RWPE2 (cell line): ENCODE measurements around the gene AKIRIN2.
"Not testable (repeated sequence)": the region's sequence is repeated elsewhere in the genome, so short reads cannot be mapped to it uniquely, and the experiment has no call there.

ENCODE experiments used
- ATAC-seq: fragments of 200-7000 bp; cut with Tn5 transposase; 3 replicates; pipeline ENCODE4 v1.9.1; 2021; ENCODE audit warnings: low read depth
- DNase-seq: peaks from one replicate; pipeline ENCODE4 v3.0.0-alpha.2; 2020; ENCODE audit warnings: low spot score
- H3K27ac ChIP-seq: fragments of 450-650 bp; 2 replicates; pipeline ENCODE4 v1.5.1; 2017; ENCODE audit warnings: mild to moderate bottlenecking; ENCODE audit not compliant: poor library complexity, severe bottlenecking
- H3K27me3 ChIP-seq: fragments of 250-450 bp; sonication (Bioruptor Pico); 2 replicates; pipeline ENCODE4 v1.5.1; 2021; ENCODE audit warnings: mild to moderate bottlenecking, moderate library complexity; ENCODE audit not compliant: insufficient read depth, poor library complexity, severe bottlenecking
- H3K36me3 ChIP-seq: fragments of 250-450 bp; sonication (Bioruptor Pico); 2 replicates; pipeline ENCODE4 v1.5.1; 2020; ENCODE audit warnings: low read depth, mild to moderate bottlenecking, moderate library complexity
- H3K4me1 ChIP-seq: fragments of 250-450 bp; sonication (Bioruptor Pico); 2 replicates; pipeline ENCODE4 v1.5.1; 2021; ENCODE audit warnings: mild to moderate bottlenecking, moderate library complexity; ENCODE audit not compliant: insufficient read depth, poor library complexity, severe bottlenecking
- H3K4me3 ChIP-seq: fragments of 250-450 bp; sonication (Bioruptor Pico); 2 replicates; pipeline ENCODE4 v1.5.1; 2021; ENCODE audit warnings: mild to moderate bottlenecking, moderate library complexity; ENCODE audit not compliant: severe bottlenecking
- H3K9me3 ChIP-seq: fragments of 250-450 bp; sonication (Bioruptor Pico); 2 replicates; pipeline ENCODE4 v1.5.1; 2021; ENCODE audit warnings: mild to moderate bottlenecking, moderate library complexity; ENCODE audit not compliant: severe bottlenecking
- CTCF ChIP-seq: fragments of 450-650 bp; IDR thresholded peaks from one replicate; pipeline ENCODE4 v1.5.1; 2017; ENCODE audit warnings: mild to moderate bottlenecking, moderate library complexity; ENCODE audit not compliant: poor library complexity, severe bottlenecking

AKIRIN2 gene

GRCh38 chr6:87718662-87719433 is 16.8 kb upstream of the AKIRIN2 start:
- DNase-seq: no peak
- no peaks in the 10 kb centered on the region for H3K27me3 ChIP-seq
- no peaks in the 10 kb centered on the region for H3K9me3 ChIP-seq
- ATAC-seq: peak; percentile 51
- no peak overlapping the region for H3K4me3 ChIP-seq
- peaks cover 46% of the 10 kb centered on the region for H3K4me1 ChIP-seq
- TF ChIP-seq CTCF: no peak
- H3K36me3 ChIP-seq: no peaks in the 10 kb centered on the region
- H3K27ac ChIP-seq: peak overlapping the region; percentile 36

GRCh38 chr6:87716928-87717614 is 15.0 kb upstream of the AKIRIN2 start:
- ATAC-seq (no peak), DNase-seq (no peak)
- no peaks in the 10 kb centered on the region for H3K36me3 ChIP-seq
- H3K27ac ChIP-seq: no peak overlapping the region
- H3K27me3 ChIP-seq: no peaks in the 10 kb centered on the region
- TF ChIP-seq CTCF: no peak
- no peaks in the 10 kb centered on the region for H3K9me3 ChIP-seq
- H3K4me3 ChIP-seq: no peak overlapping the region
- peaks cover 30% of the 10 kb centered on the region for H3K4me1 ChIP-seq

GRCh38 chr6:87714093-87714842 is 12.2 kb upstream of the AKIRIN2 start:
- peak; percentile 82 for ATAC-seq

GRCh38 chr6:87712713-87713112 is 10.7 kb upstream of the AKIRIN2 start:
- H3K27ac ChIP-seq, H3K4me3 ChIP-seq, ATAC-seq, DNase-seq, H3K9me3 ChIP-seq, H3K36me3 ChIP-seq, H3K27me3 ChIP-seq: not testable (repeated sequence)
- H3K4me1 ChIP-seq: peaks cover 18% of the 10 kb centered on the region

More at GRCh38 chr6:87714093-87714842, 12.2 kb upstream of the AKIRIN2 start:
- H3K27me3 ChIP-seq: no peaks in the 10 kb centered on the region
- peaks cover 26% of the 10 kb centered on the region for H3K4me1 ChIP-seq
- peak overlapping the region; percentile 67 for H3K27ac ChIP-seq
- H3K4me3 ChIP-seq: no peak overlapping the region
- no peaks in the 10 kb centered on the region for H3K36me3 ChIP-seq
- TF ChIP-seq CTCF: no peak
- no peaks in the 10 kb centered on the region for H3K9me3 ChIP-seq
- no peak for DNase-seq

GRCh38 chr6:87710090-87710489 is 8.1 kb upstream of the AKIRIN2 start:
- DNase-seq (no peak), ATAC-seq (no peak)
- no peak overlapping the region for H3K27ac ChIP-seq
- peaks cover 16% of the 10 kb centered on the region for H3K4me1 ChIP-seq
- H3K9me3 ChIP-seq: no peaks in the 10 kb centered on the region
- TF ChIP-seq CTCF: no peak
- H3K4me3 ChIP-seq: no peak overlapping the region
- no peaks in the 10 kb centered on the region for H3K36me3 ChIP-seq
- H3K27me3 ChIP-seq: no peaks in the 10 kb centered on the region

GRCh38 chr6:87708581-87709427 is 6.8 kb upstream of the AKIRIN2 start:
- not testable (repeated sequence) for H3K4me3 ChIP-seq, H3K36me3 ChIP-seq, ATAC-seq

More at GRCh38 chr6:87708581-87709427, 6.8 kb upstream of the AKIRIN2 start:
- not testable (repeated sequence) for H3K9me3 ChIP-seq, H3K27ac ChIP-seq, H3K4me1 ChIP-seq, H3K27me3 ChIP-seq, DNase-seq
